Cardiac muscle cell (in vitro differentiated cells and primary cell): Measurements from ENCODE around the gene MGMT. TPM values are rescaled to one million over a fixed set of nuclear protein-coding genes. Genes with fewer than 3 reads are reported as not detected.

ENCODE experiments used
- DNase-seq, 2 donors: peaks; one replicate each; pipeline versions ENCODE4 v3.0.0 to v3.0.0-alpha.2; 2010 to 2017; ENCODE audit warnings: low read depth in 1 of 2, low spot score in 1 of 2
- H3K27ac ChIP-seq: fragments of 200-600 bp; sonication (generic); 2 replicates; pipeline ENCODE4 v1.5.1; 2016
- H3K27me3 ChIP-seq: fragments of 200-600 bp; sonication (generic); 2 replicates; pipeline ENCODE4 v1.6.0; 2016; ENCODE audit warnings: control low read depth
- H3K36me3 ChIP-seq: fragments of 200-600 bp; sonication (generic); 2 replicates; pipeline ENCODE4 v1.5.1; 2016; ENCODE audit warnings: control low read depth
- H3K4me1 ChIP-seq: fragments of 200-600 bp; sonication (generic); 2 replicates; pipeline ENCODE4 v1.8.1; 2017; ENCODE audit warnings: low read depth, mild to moderate bottlenecking, mixed run types
- H3K4me3 ChIP-seq: fragments of 200-600 bp; sonication (generic); 2 replicates; pipeline ENCODE4 v1.5.1; 2016; ENCODE audit warnings: mild to moderate bottlenecking
- H3K9me3 ChIP-seq: fragments of 200-600 bp; sonication (generic); 2 replicates; pipeline ENCODE4 v1.5.1; 2017; ENCODE audit warnings: low read depth, mild to moderate bottlenecking, control low read depth
- polyA plus RNA-seq: library from polyadenylated mRNA; unstranded; fragments of >200 nt; fragmentation: Nextera tagmentation; extraction: Ambion mirVana; gene quantifications from 2 replicates; pipeline ENCODE4 v1.2.1, GENCODE V29; 2016
- total RNA-seq: library from RNA; depleted of rRNA; stranded (reverse); fragments of >200 nt; gene quantifications from 2 replicates; pipeline ENCODE4 v1.2.3, GENCODE V29; 2016
- TF ChIP-seq, protein P1 (sequence below): IDR thresholded peaks from 2 replicates; pipeline ENCODE4 v1.5.1; 2012; ENCODE audit warnings: low read depth, mild to moderate bottlenecking, low read length

MGMT gene
- total and polyA plus RNA-seq, 2 experiments from 2014 or later = 21.8 to 28.0 TPM

DNA sequence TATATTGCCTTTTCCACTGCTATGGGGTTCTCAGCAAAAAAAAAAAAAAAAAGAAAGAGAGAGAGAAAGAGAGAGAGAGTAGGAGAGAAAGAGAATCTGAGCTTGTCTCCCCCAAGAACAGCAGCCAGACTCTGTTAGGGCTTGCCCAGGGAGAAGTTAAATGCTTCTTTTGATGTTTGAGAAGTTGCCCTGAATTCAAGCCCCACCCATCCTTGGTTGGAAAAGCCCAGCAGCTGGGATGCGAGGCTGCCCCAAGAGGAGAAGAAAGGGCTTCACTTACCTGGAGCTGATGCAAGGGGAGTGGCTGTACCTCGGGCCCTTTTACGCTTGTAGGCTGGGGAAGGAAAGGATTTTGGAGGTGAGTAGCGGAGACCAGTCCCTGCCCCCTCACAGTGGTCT is 20.9 kb upstream of the MGMT start:
- TF ChIP-seq, protein P1, sequence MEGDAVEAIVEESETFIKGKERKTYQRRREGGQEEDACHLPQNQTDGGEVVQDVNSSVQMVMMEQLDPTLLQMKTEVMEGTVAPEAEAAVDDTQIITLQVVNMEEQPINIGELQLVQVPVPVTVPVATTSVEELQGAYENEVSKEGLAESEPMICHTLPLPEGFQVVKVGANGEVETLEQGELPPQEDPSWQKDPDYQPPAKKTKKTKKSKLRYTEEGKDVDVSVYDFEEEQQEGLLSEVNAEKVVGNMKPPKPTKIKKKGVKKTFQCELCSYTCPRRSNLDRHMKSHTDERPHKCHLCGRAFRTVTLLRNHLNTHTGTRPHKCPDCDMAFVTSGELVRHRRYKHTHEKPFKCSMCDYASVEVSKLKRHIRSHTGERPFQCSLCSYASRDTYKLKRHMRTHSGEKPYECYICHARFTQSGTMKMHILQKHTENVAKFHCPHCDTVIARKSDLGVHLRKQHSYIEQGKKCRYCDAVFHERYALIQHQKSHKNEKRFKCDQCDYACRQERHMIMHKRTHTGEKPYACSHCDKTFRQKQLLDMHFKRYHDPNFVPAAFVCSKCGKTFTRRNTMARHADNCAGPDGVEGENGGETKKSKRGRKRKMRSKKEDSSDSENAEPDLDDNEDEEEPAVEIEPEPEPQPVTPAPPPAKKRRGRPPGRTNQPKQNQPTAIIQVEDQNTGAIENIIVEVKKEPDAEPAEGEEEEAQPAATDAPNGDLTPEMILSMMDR = no peak
- no peak for DNase-seq

DNA sequence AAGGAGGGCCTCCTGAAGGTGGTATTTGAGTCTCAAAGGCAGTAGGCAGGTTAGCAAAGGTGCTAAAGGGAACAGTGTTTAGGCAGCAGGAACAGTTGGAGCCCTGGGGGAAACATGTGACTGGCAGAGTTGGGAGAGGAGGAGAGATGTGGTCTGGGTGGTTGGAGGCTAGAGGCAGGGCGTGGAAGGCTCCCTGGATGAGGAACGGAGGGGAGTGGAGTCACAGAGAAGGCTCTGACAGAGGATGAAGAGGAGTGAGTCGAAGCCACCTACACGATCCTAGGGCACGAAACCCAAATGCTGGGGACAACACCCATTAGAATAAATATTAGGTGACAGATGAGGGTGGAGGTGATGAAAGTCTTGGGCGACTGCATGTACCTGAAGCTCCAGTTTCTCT is 19.6 kb upstream of the MGMT start:
- Histone ChIP-seq H3K9me3 (no peaks in the 10 kb centered on the region), H3K4me3 (no peak overlapping the region), H3K4me1 (no peaks in the 10 kb centered on the region), H3K27ac (no peak overlapping the region), H3K27me3 (no peaks in the 10 kb centered on the region), H3K36me3 (no peaks in the 10 kb centered on the region)
- TF ChIP-seq, protein P1 = no peak
- DNase-seq = no peak

More for the DNA sequence above, 20.9 kb upstream of the MGMT start:
- no peak overlapping the region for H3K27ac ChIP-seq
- no peaks in the 10 kb centered on the region for H3K9me3 ChIP-seq
- no peak overlapping the region for H3K4me3 ChIP-seq
- H3K4me1 ChIP-seq = no peaks in the 10 kb centered on the region
- no peaks in the 10 kb centered on the region for H3K36me3 ChIP-seq
- no peaks in the 10 kb centered on the region for H3K27me3 ChIP-seq

DNA sequence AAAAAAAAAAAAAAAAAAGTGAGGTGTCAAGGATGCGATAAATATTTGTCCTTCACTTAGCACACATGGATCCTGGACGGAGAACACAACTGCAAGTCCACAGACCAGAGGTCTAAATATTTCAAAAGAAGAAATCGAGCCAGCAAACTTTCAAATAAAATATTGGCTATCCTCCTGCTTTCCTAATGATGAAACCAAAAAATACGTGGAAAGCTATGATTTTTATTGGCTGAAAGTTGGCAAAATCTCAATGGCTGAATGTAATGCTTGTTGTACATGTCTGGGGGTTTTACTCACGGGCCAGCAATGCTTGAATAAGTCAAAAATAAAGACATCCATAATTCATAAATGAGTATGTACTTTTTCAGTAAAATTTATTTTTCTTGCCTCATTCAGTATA is 19.0 kb upstream of the MGMT start:
- H3K36me3 ChIP-seq = no peaks in the 10 kb centered on the region
- H3K4me3 ChIP-seq = no peak overlapping the region
- TF ChIP-seq, protein P1 = no peak
- no peaks in the 10 kb centered on the region for H3K27me3 ChIP-seq
- H3K4me1 ChIP-seq = no peaks in the 10 kb centered on the region
- H3K9me3 ChIP-seq = no peaks in the 10 kb centered on the region
- H3K27ac ChIP-seq = no peak overlapping the region
- no peak for DNase-seq

DNA sequence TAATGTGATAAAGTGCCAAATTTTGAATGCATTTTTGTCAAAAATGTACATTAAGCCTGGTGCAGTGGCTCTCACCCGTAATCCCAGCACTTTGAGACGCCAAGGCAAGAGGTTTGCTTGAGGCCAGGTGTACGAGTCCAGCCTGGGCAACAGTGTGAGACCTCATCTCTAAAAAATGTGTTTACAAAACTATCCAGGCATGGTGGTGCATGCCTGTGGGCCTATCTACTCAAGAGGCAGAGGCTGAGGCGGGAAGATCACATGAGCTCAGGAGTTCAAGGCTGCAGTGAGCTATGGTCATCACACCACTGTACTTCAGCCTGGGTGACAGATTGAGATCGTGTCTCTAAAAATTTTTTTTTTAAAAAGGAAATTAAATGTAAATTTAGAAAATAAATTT is 18.5 kb upstream of the MGMT start:
- Histone ChIP-seq H3K27ac (no peak overlapping the region), H3K36me3 (no peaks in the 10 kb centered on the region), H3K4me1 (no peaks in the 10 kb centered on the region), H3K9me3 (no peaks in the 10 kb centered on the region), H3K4me3 (no peak overlapping the region), H3K27me3 (no peaks in the 10 kb centered on the region)
- no peak for DNase-seq
- TF ChIP-seq, protein P1 = no peak

DNA sequence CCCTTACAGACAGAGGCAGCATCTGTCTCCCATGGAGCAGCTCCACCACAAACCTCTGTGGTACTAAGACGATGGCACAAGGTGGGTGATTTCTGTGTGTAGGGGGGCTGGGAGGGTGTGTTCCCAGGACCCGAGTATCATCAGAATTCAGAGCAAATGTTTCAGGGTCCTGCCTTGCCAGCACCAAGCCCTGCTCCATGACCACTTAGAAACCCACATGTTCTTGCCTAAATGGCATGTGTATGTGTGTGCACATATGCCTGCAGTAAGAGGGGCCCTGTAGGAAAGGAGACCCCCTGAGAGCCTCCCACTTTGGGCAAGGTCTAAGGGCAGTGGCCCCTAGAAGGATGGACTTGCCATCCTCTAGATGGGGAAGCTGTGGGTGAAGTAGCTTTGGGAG is 17.1 kb upstream of the MGMT start:
- H3K27me3 ChIP-seq = no peaks in the 10 kb centered on the region

More for the DNA sequence above, 17.1 kb upstream of the MGMT start:
- H3K36me3 ChIP-seq = no peaks in the 10 kb centered on the region
- TF ChIP-seq, protein P1 = no peak
- H3K9me3 ChIP-seq = no peaks in the 10 kb centered on the region
- H3K27ac ChIP-seq = no peak overlapping the region
- no peak for DNase-seq
- no peak overlapping the region for H3K4me3 ChIP-seq
- no peaks in the 10 kb centered on the region for H3K4me1 ChIP-seq
